HepG2 (cell line): ENCODE measurements around the gene F12. TPM values are rescaled to one million over a fixed set of nuclear protein-coding genes. Genes with fewer than 3 reads are reported as not detected.
A peak's percentile ranks its signal among the peaks of the same experiment; 100 is the strongest.

Experiments
- MYNN ChIP-seq: sonication (generic); formaldehyde crosslinking; IDR thresholded peaks from 2 replicates; pipeline ENCODE4 v1.4.0; 2020; ENCODE audit warnings: mild to moderate bottlenecking, low read depth, missing genetic modification reagents
- NFRKB ChIP-seq: fragments of 450-650 bp; IDR thresholded peaks from 2 replicates; pipeline ENCODE4 v1.6.1; 2017
- NPAS2 ChIP-seq: sonication (generic); formaldehyde crosslinking; IDR thresholded peaks from 2 replicates; pipeline ENCODE4 v1.8.0; 2022; ENCODE audit warnings: mild to moderate bottlenecking, missing genetic modification reagents, borderline replicate concordance
- SIN3A ChIP-seq: IDR thresholded peaks from 2 replicates; pipeline ENCODE4 v1.6.1; 2011; ENCODE audit warnings: low read depth, mild to moderate bottlenecking, control low read depth, low read length, borderline replicate concordance
- TAF1 ChIP-seq: sonication (generic); formaldehyde crosslinking; IDR thresholded peaks from 2 replicates; pipeline ENCODE4 v1.4.0; 2020; ENCODE audit warnings: missing genetic modification reagents
- ZBTB1 ChIP-seq: sonication (generic); formaldehyde crosslinking; IDR thresholded peaks from 2 replicates; pipeline ENCODE4 v1.4.0; 2020; ENCODE audit warnings: missing genetic modification reagents, borderline replicate concordance
- ZIK1 ChIP-seq: sonication (generic); formaldehyde crosslinking; IDR thresholded peaks from 2 replicates; pipeline ENCODE4 v1.5.0; 2020; ENCODE audit warnings: mild to moderate bottlenecking, low read depth, missing genetic modification reagents, borderline replicate concordance
- ZNF274 ChIP-seq: sonication (generic); formaldehyde crosslinking; IDR thresholded peaks from 2 replicates; pipeline ENCODE4 v1.5.1; 2020; ENCODE audit warnings: mild to moderate bottlenecking, missing genetic modification reagents
- polyA plus RNA-seq, 8 experiments: library from polyadenylated mRNA; depleted of rRNA in 3 of 8; stranded (reverse) in 7 of 8; unstranded in 1 of 8; fragments of >200 nt; fragmentation: Illumina TruSeq in 4 of 8; extraction: Trizol in 4 of 8; gene quantifications; 2 replicates each; pipeline versions ENCODE4 v1.2.1 to v1.2.3, GENCODE V29; 2011 to 2016; ENCODE audit warnings: low read depth in 4 of 8, missing spikeins in 1 of 8, mixed read lengths in 1 of 8; ENCODE audit not compliant: insufficient read depth in 1 of 8
- total RNA-seq, 5 experiments: library from RNA; depleted of rRNA; stranded (reverse); fragments of >200 nt; fragmentation: Illumina TruSeq; extraction: Trizol; gene quantifications; 2 replicates each; pipeline ENCODE4 v1.2.3, GENCODE V29; 2016; ENCODE audit warnings: low read depth in 1 of 5
- TF ChIP-seq, protein P1 (sequence below): sonication (generic); formaldehyde crosslinking; conservative IDR thresholded peaks from 2 replicates; pipeline ENCODE4 v1.8.0; 2022; ENCODE audit warnings: mild to moderate bottlenecking, moderate library complexity, missing genetic modification reagents
- TF ChIP-seq, protein P2 (sequence below): sonication (generic); formaldehyde crosslinking; IDR thresholded peaks from 2 replicates; pipeline ENCODE4 v1.5.1; 2020; ENCODE audit warnings: missing genetic modification reagents, mild to moderate bottlenecking, borderline replicate concordance
- TF ChIP-seq, protein P3 (sequence below): sonication (generic); formaldehyde crosslinking; IDR thresholded peaks from 2 replicates; pipeline ENCODE4 v1.5.0; 2020; ENCODE audit warnings: mild to moderate bottlenecking, missing genetic modification reagents
- TF ChIP-seq, protein P4 (sequence below): sonication (generic); formaldehyde crosslinking; IDR thresholded peaks from 2 replicates; pipeline ENCODE4 v1.4.0; 2020; ENCODE audit warnings: mild to moderate bottlenecking, missing genetic modification reagents
- TF ChIP-seq, protein P5 (sequence below): sonication (generic); formaldehyde crosslinking; IDR thresholded peaks from 2 replicates; pipeline ENCODE4 v1.8.0; 2022; ENCODE audit warnings: mild to moderate bottlenecking, missing genetic modification reagents
- TF ChIP-seq, protein P6 (sequence below): sonication (generic); formaldehyde crosslinking; IDR thresholded peaks from 2 replicates; pipeline ENCODE4 v1.8.1; 2023; ENCODE audit warnings: mild to moderate bottlenecking, missing genetic modification reagents
- TF ChIP-seq, protein P7 (sequence below): sonication (generic); formaldehyde crosslinking; IDR thresholded peaks from 2 replicates; pipeline ENCODE4 v1.9.0; 2022; ENCODE audit warnings: missing genetic modification reagents, mild to moderate bottlenecking, borderline replicate concordance
- TF ChIP-seq, protein P8 (sequence below): sonication (generic); formaldehyde crosslinking; IDR thresholded peaks from 2 replicates; pipeline ENCODE4 v1.8.0; 2022; ENCODE audit warnings: mild to moderate bottlenecking, missing genetic modification reagents, moderate library complexity

The F12 gene
- total and polyA plus RNA-seq, 2 of the 13 experiments (the other 11 are each of a cell fraction or from before 2014, with no cell fraction given), result 2.5 to 3.0 TPM

DNA sequence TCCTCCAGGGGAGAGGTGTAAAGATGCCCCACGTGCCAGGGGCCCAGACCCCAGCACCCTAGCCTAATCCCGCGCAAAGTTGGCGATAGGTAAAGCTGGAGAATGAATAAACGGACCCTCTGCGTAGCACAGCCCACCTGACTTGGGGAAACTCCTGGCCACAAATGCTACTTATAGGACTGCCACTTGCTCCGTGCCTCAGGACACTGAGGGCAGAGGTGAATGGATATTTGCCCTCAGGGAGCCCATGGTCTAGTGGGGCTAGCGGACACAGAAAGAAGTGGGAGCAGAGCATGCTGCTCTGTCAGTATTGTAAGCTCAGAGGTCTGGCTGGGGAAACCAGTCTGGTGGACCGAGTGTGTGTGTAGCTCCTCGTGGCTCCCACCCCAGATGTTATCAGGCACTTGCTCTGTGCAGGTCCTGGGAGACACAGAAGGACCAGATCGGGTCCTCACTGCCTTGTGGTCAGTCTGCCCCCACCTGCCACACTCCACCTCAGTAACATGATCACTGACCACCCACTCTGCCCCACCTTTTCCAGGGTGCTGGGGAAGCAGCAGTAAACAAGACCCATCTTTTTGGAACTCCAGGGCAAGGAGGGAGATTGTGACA, 18.0 kb upstream of the F12 start (continued):
- TF ChIP-seq, protein P1, sequence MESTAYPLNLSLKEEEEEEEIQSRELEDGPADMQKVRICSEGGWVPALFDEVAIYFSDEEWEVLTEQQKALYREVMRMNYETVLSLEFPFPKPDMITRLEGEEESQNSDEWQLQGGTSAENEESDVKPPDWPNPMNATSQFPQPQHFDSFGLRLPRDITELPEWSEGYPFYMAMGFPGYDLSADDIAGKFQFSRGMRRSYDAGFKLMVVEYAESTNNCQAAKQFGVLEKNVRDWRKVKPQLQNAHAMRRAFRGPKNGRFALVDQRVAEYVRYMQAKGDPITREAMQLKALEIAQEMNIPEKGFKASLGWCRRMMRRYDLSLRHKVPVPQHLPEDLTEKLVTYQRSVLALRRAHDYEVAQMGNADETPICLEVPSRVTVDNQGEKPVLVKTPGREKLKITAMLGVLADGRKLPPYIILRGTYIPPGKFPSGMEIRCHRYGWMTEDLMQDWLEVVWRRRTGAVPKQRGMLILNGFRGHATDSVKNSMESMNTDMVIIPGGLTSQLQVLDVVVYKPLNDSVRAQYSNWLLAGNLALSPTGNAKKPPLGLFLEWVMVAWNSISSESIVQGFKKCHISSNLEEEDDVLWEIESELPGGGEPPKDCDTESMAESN (CRISPR knock-in tag), result 0 out of 2 replicates have a peak, but pooled peaks have one; percentile 40
- TF ChIP-seq, protein P2, sequence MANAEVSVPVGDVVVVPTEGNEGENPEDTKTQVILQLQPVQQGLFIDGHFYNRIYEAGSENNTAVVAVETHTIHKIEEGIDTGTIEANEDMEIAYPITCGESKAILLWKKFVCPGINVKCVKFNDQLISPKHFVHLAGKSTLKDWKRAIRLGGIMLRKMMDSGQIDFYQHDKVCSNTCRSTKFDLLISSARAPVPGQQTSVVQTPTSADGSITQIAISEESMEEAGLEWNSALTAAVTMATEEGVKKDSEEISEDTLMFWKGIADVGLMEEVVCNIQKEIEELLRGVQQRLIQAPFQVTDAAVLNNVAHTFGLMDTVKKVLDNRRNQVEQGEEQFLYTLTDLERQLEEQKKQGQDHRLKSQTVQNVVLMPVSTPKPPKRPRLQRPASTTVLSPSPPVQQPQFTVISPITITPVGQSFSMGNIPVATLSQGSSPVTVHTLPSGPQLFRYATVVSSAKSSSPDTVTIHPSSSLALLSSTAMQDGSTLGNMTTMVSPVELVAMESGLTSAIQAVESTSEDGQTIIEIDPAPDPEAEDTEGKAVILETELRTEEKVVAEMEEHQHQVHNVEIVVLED (CRISPR knock-in tag), result peak; percentile 36; the same call in 1 of the 2 replicates
- TF ChIP-seq, protein P3, sequence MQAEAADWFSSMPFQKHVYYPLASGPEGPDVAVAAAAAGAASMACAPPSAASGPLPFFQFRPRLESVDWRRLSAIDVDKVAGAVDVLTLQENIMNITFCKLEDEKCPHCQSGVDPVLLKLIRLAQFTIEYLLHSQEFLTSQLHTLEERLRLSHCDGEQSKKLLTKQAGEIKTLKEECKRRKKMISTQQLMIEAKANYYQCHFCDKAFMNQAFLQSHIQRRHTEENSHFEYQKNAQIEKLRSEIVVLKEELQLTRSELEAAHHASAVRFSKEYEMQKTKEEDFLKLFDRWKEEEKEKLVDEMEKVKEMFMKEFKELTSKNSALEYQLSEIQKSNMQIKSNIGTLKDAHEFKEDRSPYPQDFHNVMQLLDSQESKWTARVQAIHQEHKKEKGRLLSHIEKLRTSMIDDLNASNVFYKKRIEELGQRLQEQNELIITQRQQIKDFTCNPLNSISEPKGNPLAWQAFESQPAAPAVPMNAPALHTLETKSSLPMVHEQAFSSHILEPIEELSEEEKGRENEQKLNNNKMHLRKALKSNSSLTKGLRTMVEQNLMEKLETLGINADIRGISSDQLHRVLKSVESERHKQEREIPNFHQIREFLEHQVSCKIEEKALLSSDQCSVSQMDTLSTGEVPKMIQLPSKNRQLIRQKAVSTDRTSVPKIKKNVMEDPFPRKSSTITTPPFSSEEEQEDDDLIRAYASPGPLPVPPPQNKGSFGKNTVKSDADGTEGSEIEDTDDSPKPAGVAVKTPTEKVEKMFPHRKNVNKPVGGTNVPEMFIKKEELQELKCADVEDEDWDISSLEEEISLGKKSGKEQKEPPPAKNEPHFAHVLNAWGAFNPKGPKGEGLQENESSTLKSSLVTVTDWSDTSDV (CRISPR knock-in tag), result peak; percentile 68; the same call in 1 of the 2 replicates
- TF ChIP-seq TAF1 (CRISPR knock-in tag) (0 out of 2 replicates have a peak, but pooled peaks have one; percentile 38), MYNN (no peak), ZBTB1 (CRISPR knock-in tag) (no peak), NFRKB (no peak), NPAS2 (CRISPR knock-in tag) (no peak), ZNF274 (CRISPR knock-in tag) (peak; percentile 54; the same call in 1 of the 2 replicates), ZIK1 (CRISPR knock-in tag) (0 out of 2 replicates have a peak, but pooled peaks have one; percentile 19), SIN3A (peak; percentile 17; the same call in 1 of the 2 replicates)
- TF ChIP-seq, protein P4, sequence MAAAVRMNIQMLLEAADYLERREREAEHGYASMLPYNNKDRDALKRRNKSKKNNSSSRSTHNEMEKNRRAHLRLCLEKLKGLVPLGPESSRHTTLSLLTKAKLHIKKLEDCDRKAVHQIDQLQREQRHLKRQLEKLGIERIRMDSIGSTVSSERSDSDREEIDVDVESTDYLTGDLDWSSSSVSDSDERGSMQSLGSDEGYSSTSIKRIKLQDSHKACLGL (CRISPR knock-in tag), result peak; percentile 21; the same call in 1 of the 2 replicates
- TF ChIP-seq, protein P5, sequence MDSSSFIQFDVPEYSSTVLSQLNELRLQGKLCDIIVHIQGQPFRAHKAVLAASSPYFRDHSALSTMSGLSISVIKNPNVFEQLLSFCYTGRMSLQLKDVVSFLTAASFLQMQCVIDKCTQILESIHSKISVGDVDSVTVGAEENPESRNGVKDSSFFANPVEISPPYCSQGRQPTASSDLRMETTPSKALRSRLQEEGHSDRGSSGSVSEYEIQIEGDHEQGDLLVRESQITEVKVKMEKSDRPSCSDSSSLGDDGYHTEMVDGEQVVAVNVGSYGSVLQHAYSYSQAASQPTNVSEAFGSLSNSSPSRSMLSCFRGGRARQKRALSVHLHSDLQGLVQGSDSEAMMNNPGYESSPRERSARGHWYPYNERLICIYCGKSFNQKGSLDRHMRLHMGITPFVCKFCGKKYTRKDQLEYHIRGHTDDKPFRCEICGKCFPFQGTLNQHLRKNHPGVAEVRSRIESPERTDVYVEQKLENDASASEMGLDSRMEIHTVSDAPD (CRISPR knock-in tag), result no peak
- TF ChIP-seq, protein P6, sequence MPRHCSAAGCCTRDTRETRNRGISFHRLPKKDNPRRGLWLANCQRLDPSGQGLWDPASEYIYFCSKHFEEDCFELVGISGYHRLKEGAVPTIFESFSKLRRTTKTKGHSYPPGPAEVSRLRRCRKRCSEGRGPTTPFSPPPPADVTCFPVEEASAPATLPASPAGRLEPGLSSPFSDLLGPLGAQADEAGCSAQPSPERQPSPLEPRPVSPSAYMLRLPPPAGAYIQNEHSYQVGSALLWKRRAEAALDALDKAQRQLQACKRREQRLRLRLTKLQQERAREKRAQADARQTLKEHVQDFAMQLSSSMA (CRISPR knock-in tag), result 0 out of 2 replicates have a peak, but pooled peaks have one; percentile 9
- TF ChIP-seq, protein P7, sequence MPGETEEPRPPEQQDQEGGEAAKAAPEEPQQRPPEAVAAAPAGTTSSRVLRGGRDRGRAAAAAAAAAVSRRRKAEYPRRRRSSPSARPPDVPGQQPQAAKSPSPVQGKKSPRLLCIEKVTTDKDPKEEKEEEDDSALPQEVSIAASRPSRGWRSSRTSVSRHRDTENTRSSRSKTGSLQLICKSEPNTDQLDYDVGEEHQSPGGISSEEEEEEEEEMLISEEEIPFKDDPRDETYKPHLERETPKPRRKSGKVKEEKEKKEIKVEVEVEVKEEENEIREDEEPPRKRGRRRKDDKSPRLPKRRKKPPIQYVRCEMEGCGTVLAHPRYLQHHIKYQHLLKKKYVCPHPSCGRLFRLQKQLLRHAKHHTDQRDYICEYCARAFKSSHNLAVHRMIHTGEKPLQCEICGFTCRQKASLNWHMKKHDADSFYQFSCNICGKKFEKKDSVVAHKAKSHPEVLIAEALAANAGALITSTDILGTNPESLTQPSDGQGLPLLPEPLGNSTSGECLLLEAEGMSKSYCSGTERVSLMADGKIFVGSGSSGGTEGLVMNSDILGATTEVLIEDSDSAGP (CRISPR knock-in tag), result peak; percentile 18; the same call in 1 of the 2 replicates
- TF ChIP-seq, protein P8, sequence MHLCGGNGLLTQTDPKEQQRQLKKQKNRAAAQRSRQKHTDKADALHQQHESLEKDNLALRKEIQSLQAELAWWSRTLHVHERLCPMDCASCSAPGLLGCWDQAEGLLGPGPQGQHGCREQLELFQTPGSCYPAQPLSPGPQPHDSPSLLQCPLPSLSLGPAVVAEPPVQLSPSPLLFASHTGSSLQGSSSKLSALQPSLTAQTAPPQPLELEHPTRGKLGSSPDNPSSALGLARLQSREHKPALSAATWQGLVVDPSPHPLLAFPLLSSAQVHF (CRISPR knock-in tag), result no peak
